Neural crest cell (in vitro differentiated cells): Measurements from ENCODE around the gene PRRX2. TPM values are rescaled to one million over a fixed set of nuclear protein-coding genes. Genes with fewer than 3 reads are reported as not detected.
A peak's percentile ranks its signal among the peaks of the same experiment; 100 is the strongest.

Source experiments
- DNase-seq: peaks from one replicate; pipeline ENCODE4 v3.0.0; 2021; ENCODE audit warnings: low read depth, mixed read lengths, low spot score
- H3K27ac Mint-ChIP-seq: one replicate; pipeline ENCODE4 v1.8.0; 2021; ENCODE audit warnings: mild to moderate bottlenecking, mixed read lengths; ENCODE audit not compliant: unreplicated experiment
- H3K27me3 Mint-ChIP-seq: 2 replicates; pipeline ENCODE4 v1.8.0; 2021; ENCODE audit warnings: low read depth, mild to moderate bottlenecking, mixed read lengths
- H3K36me3 Mint-ChIP-seq: 2 replicates; pipeline ENCODE4 v1.8.0; 2021; ENCODE audit warnings: low read depth, mild to moderate bottlenecking, mixed read lengths
- H3K4me1 Mint-ChIP-seq: 2 replicates; pipeline ENCODE4 v1.8.0; 2021; ENCODE audit warnings: mixed read lengths
- H3K4me3 Mint-ChIP-seq: one replicate; pipeline ENCODE4 v1.8.0; 2021; ENCODE audit warnings: mild to moderate bottlenecking, mixed read lengths
- H3K9me3 Mint-ChIP-seq: 2 replicates; pipeline ENCODE4 v1.8.0; 2021; ENCODE audit warnings: mixed read lengths
- CTCF ChIP-seq: fragments of 200-600 bp; sonication (generic); conservative IDR thresholded peaks from 2 replicates; pipeline ENCODE4 v1.5.0; 2021; ENCODE audit warnings: antibody characterized with exemption, mild to moderate bottlenecking
- total RNA-seq: library from RNA; stranded (reverse); gene quantifications from 2 replicates; pipeline ENCODE4 v1.2.1, GENCODE V29; 2021

PRRX2 gene
- total RNA-seq, 1 donor from 2014 or later = 0.65 TPM

- Mint-ChIP-seq H3K4me1 (peaks cover 4% of the 10 kb centered on the region), H3K27ac (no peak overlapping the region), H3K9me3 (no peaks in the 10 kb centered on the region), H3K27me3 (peaks cover 38% of the 10 kb centered on the region), H3K4me3 (no peak overlapping the region), H3K36me3 (no peaks in the 10 kb centered on the region)
- no peak for TF ChIP-seq CTCF
- no peak for DNase-seq
Observed at GRCh38 chr9:129692534-129692933, 27.1 kb downstream of the PRRX2 start.

- H3K4me1 Mint-ChIP-seq = peaks cover 4% of the 10 kb centered on the region
- no peak for DNase-seq
- H3K36me3 Mint-ChIP-seq = no peaks in the 10 kb centered on the region
- H3K27me3 Mint-ChIP-seq = peaks cover 49% of the 10 kb centered on the region
- H3K4me3 Mint-ChIP-seq = no peak overlapping the region
- H3K27ac Mint-ChIP-seq = no peak overlapping the region
- no peaks in the 10 kb centered on the region for H3K9me3 Mint-ChIP-seq
- TF ChIP-seq CTCF = no peak
Observed at GRCh38 chr9:129693741-129694140, 28.3 kb downstream of the PRRX2 start.

GRCh38 chr9:129694243-129694646, 28.8 kb downstream of the PRRX2 start:
- H3K4me3 Mint-ChIP-seq = no peak overlapping the region
- no peak overlapping the region for H3K27ac Mint-ChIP-seq
- H3K27me3 Mint-ChIP-seq = peaks cover 53% of the 10 kb centered on the region

GRCh38 chr9:129695870-129696269, 30.4 kb downstream of the PRRX2 start:
- peaks cover 60% of the 10 kb centered on the region for H3K27me3 Mint-ChIP-seq
- peaks cover 4% of the 10 kb centered on the region for H3K4me1 Mint-ChIP-seq
- H3K27ac Mint-ChIP-seq = no peak overlapping the region
- H3K36me3 Mint-ChIP-seq = no peaks in the 10 kb centered on the region
- peak overlapping the region; percentile 1 for H3K4me3 Mint-ChIP-seq
- no peak for DNase-seq
- H3K9me3 Mint-ChIP-seq = no peaks in the 10 kb centered on the region
- no peak for TF ChIP-seq CTCF

More at GRCh38 chr9:129694243-129694646, 28.8 kb downstream of the PRRX2 start:
- DNase-seq = no peak
- Mint-ChIP-seq H3K4me1 (peaks cover 4% of the 10 kb centered on the region), H3K36me3 (no peaks in the 10 kb centered on the region), H3K9me3 (no peaks in the 10 kb centered on the region)
- TF ChIP-seq CTCF = no peak

- Mint-ChIP-seq H3K4me1 (peaks cover 4% of the 10 kb centered on the region), H3K27me3 (peaks cover 62% of the 10 kb centered on the region), H3K27ac (no peak overlapping the region), H3K36me3 (no peaks in the 10 kb centered on the region), H3K9me3 (no peaks in the 10 kb centered on the region), H3K4me3 (peak overlapping the region; percentile 86)
- peak; percentile 14 for DNase-seq
- TF ChIP-seq CTCF = no peak
Observed at GRCh38 chr9:129696944-129697655, 31.7 kb downstream of the PRRX2 start.
